Measurements from ENCODE around the gene COL4A2.

The COL4A2 gene

DNA sequence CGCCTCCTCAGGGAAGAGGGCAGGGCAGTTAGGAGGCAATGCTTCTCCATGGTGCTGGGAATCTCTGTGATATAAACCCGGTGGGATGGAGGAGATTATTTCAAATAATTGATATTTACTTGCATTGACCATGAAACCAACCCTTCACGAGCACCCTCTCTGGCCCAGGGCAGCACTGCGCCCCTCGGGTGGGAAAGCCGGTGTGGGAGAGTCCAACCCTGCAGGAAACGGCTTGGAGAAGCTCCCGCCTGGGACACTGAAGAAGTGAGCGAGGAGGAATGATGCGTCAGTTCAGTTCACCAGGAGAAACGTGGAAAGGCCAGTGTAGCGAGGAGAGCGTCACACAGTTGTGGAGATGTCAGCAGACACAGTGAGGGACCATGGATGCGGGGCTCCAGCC, 99.9 kb downstream of the COL4A2 start:
- no peak for DNase-seq

- no peak for DNase-seq
Measured at GRCh38 chr13:110407531-110407930, 100.4 kb downstream of the COL4A2 start.

GRCh38 chr13:110408286-110408685, 101.2 kb downstream of the COL4A2 start:
- no peak for DNase-seq

- no peak for DNase-seq
Measured at GRCh38 chr13:110409581-110409992, 102.5 kb downstream of the COL4A2 start.

DNA sequence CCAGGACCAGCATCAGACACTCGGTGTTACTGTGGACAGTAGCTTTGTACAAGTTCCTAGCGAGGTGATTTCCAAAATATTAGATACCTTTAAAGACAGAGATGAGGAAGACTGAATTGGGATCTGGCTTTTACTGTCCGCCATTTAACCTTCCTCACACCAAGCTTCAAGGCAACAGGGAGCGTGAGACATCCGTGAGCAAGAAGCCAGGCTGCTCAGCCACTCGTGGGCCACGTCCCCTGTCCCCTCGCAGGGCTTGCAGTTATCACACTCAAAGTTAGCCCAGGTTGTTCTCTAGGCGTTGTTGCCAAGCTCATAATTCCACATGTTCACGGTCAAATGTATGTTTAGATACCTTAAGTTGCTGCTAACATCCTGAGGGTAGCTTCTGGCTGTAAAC, 102.9 kb downstream of the COL4A2 start:
- no peak for DNase-seq

DNA sequence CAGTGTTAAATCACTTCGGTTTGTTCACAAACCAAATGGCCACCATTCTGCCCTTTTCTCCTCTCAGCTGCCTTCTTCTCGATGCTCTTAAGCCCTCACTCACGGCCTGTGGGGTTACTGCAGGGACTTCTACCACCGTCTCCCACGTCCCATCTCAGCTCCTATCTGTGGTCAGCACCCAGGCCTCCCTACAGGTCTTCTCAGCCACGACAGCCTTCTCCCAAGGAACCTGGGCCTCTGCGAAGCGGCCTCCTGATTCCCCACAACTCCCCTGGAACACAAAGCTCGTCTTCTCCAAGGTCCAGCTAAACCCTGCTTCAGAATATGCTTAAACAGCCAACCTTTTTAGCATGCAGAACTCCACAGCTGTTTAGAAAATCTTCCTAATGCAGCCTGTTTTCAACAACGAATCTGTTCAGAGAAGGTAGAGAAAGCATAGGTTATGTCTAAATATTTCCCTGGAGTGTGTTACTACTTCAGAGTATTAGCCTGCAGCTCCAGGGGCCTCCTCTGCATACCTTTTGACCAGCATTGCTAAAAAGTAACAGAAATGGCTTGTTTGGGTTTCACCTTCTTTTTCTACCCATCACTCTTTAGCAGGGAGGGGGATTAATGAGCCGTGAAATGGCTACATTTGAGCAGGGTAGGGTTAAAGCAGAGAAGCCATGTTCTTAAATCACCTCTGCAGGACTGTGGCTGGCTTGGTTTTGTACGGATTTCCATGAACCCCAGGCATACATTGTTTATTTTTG, 104.0 kb downstream of the COL4A2 start:
- DNase-seq = no peak

DNA sequence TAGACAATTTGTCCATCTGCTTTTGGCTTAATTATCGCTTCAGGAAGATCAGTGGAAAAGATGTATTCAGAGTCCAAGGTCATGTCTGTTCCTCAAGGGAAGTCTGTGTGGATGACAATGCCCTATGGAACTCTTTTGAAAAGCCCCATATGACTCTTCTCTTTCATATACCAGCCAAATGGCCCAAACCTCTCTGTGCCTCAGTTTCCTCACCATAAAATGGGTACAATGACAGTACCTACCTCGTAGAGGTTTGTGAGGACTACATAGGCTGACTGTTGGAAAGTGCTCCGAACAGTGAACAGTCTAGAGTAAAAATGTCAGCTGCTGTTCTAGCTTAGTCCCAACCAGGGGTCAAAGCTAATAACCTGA, 104.6 kb downstream of the COL4A2 start:
- DNase-seq = no peak

DNA sequence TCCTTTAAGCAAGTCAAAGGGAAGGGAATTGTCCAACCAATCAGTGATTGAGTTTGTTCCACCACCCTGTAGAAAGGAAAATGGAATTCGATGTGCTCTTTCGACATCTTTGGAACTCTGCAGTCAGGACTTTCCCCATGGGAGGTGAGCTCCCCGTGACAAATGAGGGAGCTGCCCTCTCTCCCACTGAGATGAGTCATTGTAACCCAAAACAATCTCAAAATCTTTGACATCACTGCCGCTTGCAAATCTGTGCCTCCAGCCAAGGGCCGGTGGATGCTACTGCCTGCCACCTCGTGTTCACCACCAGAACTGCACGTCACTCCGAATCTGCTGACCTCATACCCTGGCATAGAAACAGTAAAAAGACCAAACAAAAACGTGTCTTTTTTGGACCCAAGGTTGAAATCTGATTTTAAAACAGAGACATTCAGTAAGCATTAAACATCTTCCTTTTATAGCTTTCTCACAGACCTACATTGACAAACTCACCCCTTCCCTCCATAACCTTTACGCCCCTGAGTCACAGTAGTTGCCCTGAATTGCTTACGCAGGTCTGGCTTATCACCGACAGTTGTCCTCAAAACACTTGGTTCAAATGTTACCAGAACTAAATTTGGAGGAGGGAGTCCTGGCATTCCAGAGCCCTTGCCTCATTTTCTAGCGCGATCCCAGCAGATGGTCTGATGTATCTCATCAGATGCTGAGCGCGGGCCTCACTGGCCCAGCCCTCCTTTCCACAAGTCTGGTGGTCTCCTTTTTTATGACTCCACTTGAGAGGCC, 105.2 kb downstream of the COL4A2 start:
- DNase-seq = peak; percentile 21

GRCh38 chr13:110413016-110413675, 106.1 kb downstream of the COL4A2 start:
- DNase-seq = no peak

- no peak for DNase-seq
Measured at GRCh38 chr13:110413676-110414040, 106.6 kb downstream of the COL4A2 start.

GRCh38 chr13:110414283-110414682, 107.2 kb downstream of the COL4A2 start:
- DNase-seq = no peak

DNA sequence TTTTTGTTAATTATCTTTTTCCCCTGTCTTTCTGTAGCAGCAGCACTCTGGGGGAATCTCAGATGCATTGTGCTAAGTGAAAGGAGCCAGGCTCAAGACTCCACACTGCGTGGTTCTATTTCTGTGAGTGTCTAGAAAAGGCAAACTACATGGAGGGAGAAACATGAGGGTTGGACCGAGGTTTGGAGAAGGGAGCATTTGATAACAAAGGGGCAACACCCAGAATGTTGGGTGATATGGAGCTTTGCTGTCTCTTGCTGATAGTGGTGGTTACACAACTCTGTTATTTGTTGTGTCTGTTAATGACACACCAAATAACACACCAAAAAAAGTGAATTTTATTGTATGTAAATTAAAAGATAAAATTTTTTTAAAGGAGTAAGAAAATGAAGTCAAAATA, 107.8 kb downstream of the COL4A2 start:
- DNase-seq = no peak

DNA sequence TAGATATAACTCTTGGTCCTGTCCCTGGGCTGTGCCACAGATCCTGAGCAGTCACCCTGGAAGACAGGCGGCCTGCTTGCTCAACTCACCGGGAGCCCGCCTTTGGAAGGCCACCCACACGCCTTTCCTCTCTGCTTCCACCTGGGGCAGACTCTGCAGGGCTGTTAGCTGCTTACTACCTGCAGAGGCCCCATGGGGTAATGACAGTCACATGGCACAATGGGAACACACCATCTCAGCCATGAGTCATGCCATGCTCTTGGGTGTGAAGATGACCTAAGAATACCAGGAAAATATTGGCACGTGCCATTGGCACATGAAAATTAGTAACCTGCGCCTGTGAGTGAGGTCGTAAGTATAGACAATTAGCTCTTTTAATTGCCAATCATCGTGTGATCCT, 108.6 kb downstream of the COL4A2 start:
- DNase-seq = no peak

GRCh38 chr13:110416131-110417025, 109.3 kb downstream of the COL4A2 start:
- no peak for DNase-seq

GRCh38 chr13:110418944-110419343, 111.9 kb downstream of the COL4A2 start:
- no peak for DNase-seq

DNA sequence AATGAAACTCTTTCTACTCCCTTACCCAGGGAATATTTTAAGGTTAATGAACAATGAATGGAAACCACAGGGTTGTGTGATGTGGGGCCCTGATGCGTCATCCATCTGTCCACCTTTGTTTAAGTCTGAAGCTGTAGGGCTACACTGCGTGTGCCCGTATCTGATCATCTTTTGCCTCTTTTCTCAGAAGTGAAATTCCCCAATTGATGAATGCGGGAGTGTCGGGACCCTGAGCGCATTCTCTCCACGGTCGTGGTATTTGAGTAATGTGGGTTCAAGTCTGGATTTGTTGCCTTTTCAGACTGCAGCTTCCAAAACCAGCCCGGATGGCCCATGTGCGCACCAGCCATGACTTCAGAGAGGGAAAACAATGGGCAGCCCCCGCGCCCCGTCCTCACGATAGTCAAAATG, 112.3 kb downstream of the COL4A2 start:
- no peak for DNase-seq

- DNase-seq = no peak
Measured at GRCh38 chr13:110419946-110420345, 112.9 kb downstream of the COL4A2 start.

GRCh38 chr13:110420626-110421025, 113.5 kb downstream of the COL4A2 start:
- no peak for DNase-seq

DNA sequence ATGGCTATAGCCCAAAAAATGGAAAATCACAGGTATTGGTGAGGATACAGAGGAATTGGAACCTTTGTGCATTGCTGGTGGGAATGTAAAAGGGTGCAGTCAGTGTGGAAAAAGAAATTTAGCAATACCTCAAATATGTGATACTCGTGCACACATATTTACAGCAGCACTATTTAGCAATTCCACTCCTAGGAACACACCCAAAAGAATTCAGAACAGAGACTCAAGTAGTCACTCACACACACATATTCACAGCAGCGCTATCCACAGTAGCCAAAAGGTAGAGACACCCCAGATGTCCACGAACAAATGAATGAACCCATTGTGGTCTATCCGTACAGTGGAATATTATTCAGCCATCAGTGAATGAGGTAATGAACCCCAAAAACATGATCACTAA, 114.0 kb downstream of the COL4A2 start:
- DNase-seq = no peak

GRCh38 chr13:110421696-110422385, 114.8 kb downstream of the COL4A2 start:
- no peak for DNase-seq

DNA sequence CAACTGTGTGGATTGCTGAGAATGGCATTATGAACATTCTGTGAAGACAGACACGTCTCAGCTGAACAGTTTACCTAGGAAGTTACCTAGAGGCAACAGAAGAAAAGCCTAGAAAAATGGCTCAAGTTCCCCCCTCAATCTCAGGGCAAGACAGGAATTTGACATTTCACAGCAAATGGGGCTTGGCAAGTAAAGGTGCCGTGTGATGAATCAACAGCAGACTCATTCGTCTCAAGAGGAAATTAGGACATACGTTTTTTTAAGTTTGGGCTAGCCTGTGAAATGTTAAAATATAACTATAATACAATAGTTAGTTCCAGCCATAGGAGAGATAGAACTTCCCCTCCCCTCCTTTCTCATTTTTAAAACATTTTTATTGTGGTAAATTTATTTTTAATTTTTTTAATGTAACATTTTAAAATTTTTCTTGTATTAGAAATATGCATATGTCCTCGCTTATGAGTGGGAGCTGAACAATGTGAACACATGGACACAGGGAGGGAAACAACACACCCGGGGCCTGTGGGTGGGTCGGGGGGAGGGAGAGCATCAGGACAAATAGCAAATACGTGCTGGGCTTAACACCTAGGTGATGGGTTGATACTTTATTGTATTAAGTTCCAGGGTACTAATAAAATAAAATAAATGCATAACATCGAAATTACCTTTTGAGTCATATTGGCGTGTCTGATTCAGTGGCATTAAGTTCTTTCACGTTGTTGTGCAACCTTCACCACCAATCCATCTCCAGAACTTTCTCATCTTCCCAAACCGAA, 116.0 kb downstream of the COL4A2 start:
- no peak for DNase-seq
